ACC112 (cell line): Measurements from ENCODE around the gene WDR27.

ENCODE experiments used
- H2AFZ ChIP-seq: fragments of 200-600 bp; sonication (generic); one replicate; pipeline ENCODE4 v1.6.0; 2017; ENCODE audit warnings: antibody characterized with exemption, low read length; ENCODE audit not compliant: unreplicated experiment
- H3K27ac ChIP-seq: fragments of 200-600 bp; sonication (generic); 2 replicates; pipeline ENCODE4 v1.5.1; 2014; ENCODE audit warnings: low read depth, mild to moderate bottlenecking, antibody characterized with exemption, low read length, moderate library complexity
- H3K27me3 ChIP-seq: fragments of 200-600 bp; sonication (generic); 2 replicates; pipeline ENCODE4 v1.6.1; 2014; ENCODE audit warnings: mild to moderate bottlenecking, antibody characterized with exemption, low read length, moderate library complexity, mixed read lengths; ENCODE audit not compliant: insufficient read depth
- H3K36me3 ChIP-seq: fragments of 200-600 bp; sonication (generic); 2 replicates; pipeline ENCODE4 v1.6.1; 2016; ENCODE audit warnings: mild to moderate bottlenecking, antibody characterized with exemption, low read length, moderate library complexity, mixed read lengths; ENCODE audit not compliant: insufficient read depth
- H3K4me1 ChIP-seq: fragments of 200-600 bp; sonication (generic); one replicate; pipeline ENCODE4 v1.6.1; 2016; ENCODE audit warnings: low read length, mixed read lengths; ENCODE audit not compliant: insufficient read depth, unreplicated experiment, control insufficient read depth
- H3K4me3 ChIP-seq: fragments of 200-600 bp; sonication (generic); 2 replicates; pipeline ENCODE4 v1.5.1; 2014; ENCODE audit warnings: mild to moderate bottlenecking, low read depth, low read length
- H3K79me2 ChIP-seq: fragments of 200-600 bp; sonication (generic); one replicate; pipeline ENCODE4 v1.6.0; 2016; ENCODE audit warnings: low read length; ENCODE audit not compliant: control insufficient read depth, unreplicated experiment, insufficient read depth

The WDR27 gene

GRCh38 chr6:169724494-169725124 lies 22.8 kb upstream of the WDR27 start, which contains the start of gene PHF10:
PHF10 (minus strand) TSS chr6:169724500; CDS start chr6:169723931, 569 bp downstream.
- Histone ChIP-seq H3K4me3 (peak within 1 kb of the TSS; percentile 90), H3K79me2 (peaks cover 19% of the 10 kb centered on the region), H3K27ac (peak within 1 kb of the TSS; percentile 46; the same call in 1 of the 2 replicates), H3K36me3 (no peaks in the 10 kb centered on the region), H3K27me3 (no peaks in the 10 kb centered on the region), H2AFZ (peak within 1 kb of the TSS; percentile 88), H3K4me1 (peaks cover 11% of the 10 kb centered on the region)

GRCh38 chr6:169723991-169724493 lies 22.2 kb upstream of the WDR27 start:
- H3K27me3 ChIP-seq, result no peaks in the 10 kb centered on the region
- H3K27ac ChIP-seq, result no peak overlapping the region
- H2AFZ ChIP-seq, result no peak overlapping the region
- H3K36me3 ChIP-seq, result no peaks in the 10 kb centered on the region
- peaks cover 23% of the 10 kb centered on the region for H3K79me2 ChIP-seq
- H3K4me1 ChIP-seq, result peaks cover 11% of the 10 kb centered on the region
- H3K4me3 ChIP-seq, result peak overlapping the region; percentile 62; the same call in 1 of the 2 replicates

- Histone ChIP-seq H3K4me3 (peak overlapping the region; percentile 90), H3K36me3 (no peaks in the 10 kb centered on the region), H3K4me1 (peaks cover 11% of the 10 kb centered on the region), H3K27me3 (no peaks in the 10 kb centered on the region), H2AFZ (peak overlapping the region; percentile 88), H3K27ac (peak overlapping the region; percentile 46; the same call in 1 of the 2 replicates), H3K79me2 (peaks cover 24% of the 10 kb centered on the region)
Observed at GRCh38 chr6:169723200-169723909, 21.5 kb upstream of the WDR27 start.

DNA sequence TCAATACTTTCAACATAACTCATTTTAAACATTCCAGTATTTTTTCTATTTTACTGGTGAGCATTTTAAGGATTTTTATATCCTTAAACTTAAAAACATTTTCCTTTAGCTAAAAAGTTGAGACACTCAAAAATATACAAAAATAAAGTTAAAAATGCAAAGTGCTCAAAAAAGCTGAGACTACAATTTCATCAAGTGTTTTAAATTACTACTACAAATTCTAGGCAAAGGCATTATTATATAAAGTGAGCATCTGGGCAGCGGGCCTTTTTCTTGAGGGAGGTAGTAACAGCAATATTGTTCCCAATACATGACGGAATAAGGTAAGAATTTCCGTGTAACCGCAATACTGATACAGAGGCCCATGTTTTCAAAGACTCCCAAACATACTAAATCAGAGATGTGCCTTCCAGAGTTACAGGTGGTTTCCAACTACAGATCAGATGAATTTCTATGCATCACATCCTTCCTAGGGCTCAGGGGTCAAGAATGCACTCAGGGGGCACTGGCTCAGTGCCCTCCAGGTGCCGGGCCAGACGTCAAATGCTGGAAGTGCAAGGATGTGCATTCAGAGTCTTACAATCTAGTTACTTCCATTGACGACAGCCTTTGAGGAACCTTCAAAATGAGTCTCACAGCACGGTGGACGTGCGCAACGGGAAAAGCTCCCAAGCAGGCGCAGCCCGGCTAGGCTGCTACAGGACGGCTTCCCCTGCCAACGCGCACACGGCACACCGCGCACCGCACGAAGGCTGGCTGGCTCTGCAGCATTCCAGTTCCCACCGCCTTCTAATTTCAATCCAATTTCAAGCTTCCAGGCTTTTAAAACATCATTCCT lies 20.8 kb upstream of the WDR27 start:
- peaks cover 24% of the 10 kb centered on the region for H3K79me2 ChIP-seq
- peak overlapping the region; percentile 46; the same call in 1 of the 2 replicates for H3K27ac ChIP-seq

GRCh38 chr6:169720207-169720855 lies 18.5 kb upstream of the WDR27 start:
- Histone ChIP-seq H3K4me3 (no peak overlapping the region), H3K4me1 (peaks cover 11% of the 10 kb centered on the region), H3K79me2 (peaks cover 24% of the 10 kb centered on the region), H3K27ac (no peak overlapping the region), H3K36me3 (no peaks in the 10 kb centered on the region), H2AFZ (no peak overlapping the region), H3K27me3 (no peaks in the 10 kb centered on the region)

More for the DNA sequence above, 20.8 kb upstream of the WDR27 start:
- H3K36me3 ChIP-seq, result no peaks in the 10 kb centered on the region
- peaks cover 11% of the 10 kb centered on the region for H3K4me1 ChIP-seq
- H3K4me3 ChIP-seq, result peak overlapping the region; percentile 90
- H2AFZ ChIP-seq, result peak overlapping the region; percentile 88
- no peaks in the 10 kb centered on the region for H3K27me3 ChIP-seq

DNA sequence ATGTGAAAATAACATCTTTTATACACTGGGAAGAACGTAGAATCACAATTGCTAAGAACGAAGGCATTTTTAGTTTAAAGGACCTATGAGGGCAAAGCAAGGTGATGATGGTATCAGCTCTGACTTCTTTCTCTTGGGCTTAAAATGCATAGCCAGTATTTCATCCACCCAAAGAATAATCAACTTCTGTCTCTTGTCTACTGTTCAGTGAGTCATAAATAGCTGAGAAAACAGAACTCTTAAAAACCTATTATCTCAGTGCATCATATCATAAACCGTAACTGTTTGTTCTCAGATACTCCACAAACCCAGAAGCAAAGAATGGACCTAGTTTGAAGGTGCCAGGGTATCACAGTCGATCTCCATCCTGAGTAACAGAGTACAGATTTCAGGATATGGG lies 17.3 kb upstream of the WDR27 start:
- H3K27me3 ChIP-seq, result no peaks in the 10 kb centered on the region
- peaks cover 24% of the 10 kb centered on the region for H3K79me2 ChIP-seq
- H3K4me3 ChIP-seq, result no peak overlapping the region
- no peak overlapping the region for H2AFZ ChIP-seq
- peaks cover 11% of the 10 kb centered on the region for H3K4me1 ChIP-seq
- H3K36me3 ChIP-seq, result no peaks in the 10 kb centered on the region
- no peak overlapping the region for H3K27ac ChIP-seq

- no peaks in the 10 kb centered on the region for H3K27me3 ChIP-seq
- H3K36me3 ChIP-seq, result peaks cover 9% of the 10 kb centered on the region; the same call in 1 of the 2 replicates
- no peak overlapping the region for H3K4me3 ChIP-seq
- H3K79me2 ChIP-seq, result peaks cover 6% of the 10 kb centered on the region
- H3K4me1 ChIP-seq, result no peaks in the 10 kb centered on the region
- H2AFZ ChIP-seq, result no peak overlapping the region
- no peak overlapping the region for H3K27ac ChIP-seq
Observed at GRCh38 chr6:169714595-169714994, 12.8 kb upstream of the WDR27 start.

DNA sequence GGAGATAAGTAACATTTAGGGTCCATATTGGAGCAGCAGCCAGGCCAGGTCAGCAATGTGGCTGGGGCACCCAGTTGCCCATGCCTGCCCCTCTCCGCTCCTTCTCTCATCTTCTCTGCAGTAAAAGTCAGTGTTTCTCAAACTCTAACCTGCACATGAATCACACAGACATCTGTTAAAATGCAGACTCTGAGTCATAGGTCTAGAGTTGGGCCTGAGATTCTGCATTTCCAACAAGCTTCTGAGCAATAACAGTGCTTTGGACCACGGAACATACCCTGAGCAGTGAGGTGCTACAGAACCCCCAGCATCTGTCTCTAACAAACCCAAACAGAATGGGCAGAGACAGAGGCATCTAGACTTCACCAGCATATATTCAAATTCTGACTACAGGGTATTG lies 12.3 kb upstream of the WDR27 start:
- Histone ChIP-seq H3K4me1 (no peaks in the 10 kb centered on the region), H3K79me2 (peaks cover 3% of the 10 kb centered on the region), H3K36me3 (peaks cover 9% of the 10 kb centered on the region; the same call in 1 of the 2 replicates), H2AFZ (no peak overlapping the region), H3K4me3 (no peak overlapping the region), H3K27me3 (no peaks in the 10 kb centered on the region), H3K27ac (no peak overlapping the region)

- Histone ChIP-seq H3K27me3 (no peaks in the 10 kb centered on the region), H3K79me2 (no peaks in the 10 kb centered on the region), H3K4me3 (no peak overlapping the region), H3K4me1 (peaks cover under 1% of the 10 kb centered on the region), H3K27ac (no peak overlapping the region), H3K36me3 (peaks cover 11% of the 10 kb centered on the region), H2AFZ (no peak overlapping the region)
Observed at GRCh38 chr6:169710009-169710408, 8.2 kb upstream of the WDR27 start.

- Histone ChIP-seq H3K36me3 (peaks cover 14% of the 10 kb centered on the region), H3K4me3 (no peak overlapping the region), H3K79me2 (peaks cover 2% of the 10 kb centered on the region)
Observed at GRCh38 chr6:169709293-169709692, 7.5 kb upstream of the WDR27 start.

More at GRCh38 chr6:169709293-169709692, 7.5 kb upstream of the WDR27 start:
- no peak overlapping the region for H3K27ac ChIP-seq
- H3K27me3 ChIP-seq, result no peaks in the 10 kb centered on the region
- H2AFZ ChIP-seq, result no peak overlapping the region
- H3K4me1 ChIP-seq, result peaks cover 4% of the 10 kb centered on the region
